ENCODE measurements around the gene BHLHA15. TPM values are rescaled to one million over a fixed set of nuclear protein-coding genes. Genes with fewer than 3 reads are reported as not detected.

BHLHA15 gene
- total and polyA plus RNA-seq, 2 of the 13 experiments (the other 11 are each of a cell fraction or from before 2014, with no cell fraction given) = 1.9 to 6.1 TPM

GRCh38 chr7:98167653-98168052 lies 43.6 kb upstream of the BHLHA15 start:
- no peak for ATAC-seq
- CTCF ChIA-PET (ENCODE audit: low intra/inter-chr PET ratio, low total read pairs) = interaction anchor here (1.4 to 5.4 kb wide), 2 partner anchors 62 to 146 kb away, joined by 18 to 68 read pairs; partner anchors contain the start of gene LMTK2
- Histone ChIP-seq H4K20me1 (ENCODE audit: insufficient read depth, low read length) (peaks cover 25% of the 10 kb centered on the region), H3K4me2 (ENCODE audit: low read depth, low read length) (no peak overlapping the region), H3K4me3 (replicated peaks in 1 of 3; ENCODE audit: insufficient read depth in 1 of 3, low read depth in 2 of 3, low read length in 3 of 3) (no peak overlapping the region), H3K36me3 (replicated peaks in 1 of 2; ENCODE audit: control insufficient read depth in 1 of 2, insufficient read depth in 2 of 2, low read length in 2 of 2) (peaks cover 8 to 32% of the 10 kb centered on the region in 2 experiments; a peak in 4 of 5 replicates), H3K9ac (ENCODE audit: insufficient read depth, low read depth, low read length) (no peak overlapping the region), H3K4me1 (ENCODE audit: insufficient read depth, low read length) (no peaks in the 10 kb centered on the region), H2AFZ (ENCODE audit: low read length) (no peak overlapping the region), H3K27me3 (ENCODE audit: control insufficient read depth in 1 of 2, insufficient read depth in 2 of 2, low read length in 2 of 2) (no peaks in the 10 kb centered on the region), H3K9me3 (ENCODE audit: low read length) (no peaks in the 10 kb centered on the region), H3K27ac (ENCODE audit: extremely low read length, insufficient read depth, low read length) (no peak overlapping the region), H3K79me2 (ENCODE audit: insufficient read depth, low read length) (no peaks in the 10 kb centered on the region)
- WGBS (ENCODE audit: low lambda C conversion rate) = 97% methylated on average over 15 of the region's 15 CpGs
- TF ChIP-seq CREBL2 (CRISPR knock-in tag; IDR thresholded peaks at IDR 0.05; ENCODE audit: borderline replicate concordance) (no peak), STAT5B (CRISPR knock-in tag; IDR thresholded peaks at IDR 0.05) (no peak), CERS6 (CRISPR knock-in tag; IDR thresholded peaks at IDR 0.05) (no peak), PAXIP1 (CRISPR knock-in tag; conservative IDR thresholded peaks at IDR 0.05) (no peak), ZNF879 (CRISPR knock-in tag; IDR thresholded peaks at IDR 0.05) (no peak), TMF1 (CRISPR knock-in tag; IDR thresholded peaks at IDR 0.05; ENCODE audit: low read depth) (no peak), ATF7-NPFF (CRISPR knock-in tag; IDR thresholded peaks at IDR 0.05; ENCODE audit: low read depth) (no peak), ZNF142 (CRISPR knock-in tag; IDR thresholded peaks at IDR 0.05) (no peak), ELF3 (CRISPR knock-in tag; IDR thresholded peaks at IDR 0.05) (no peak)
- intact Hi-C loops (cut with micrococcal nuclease; ENCODE audit: unreplicated experiment) = loop anchor here (1.0 kb wide), 1 partner anchor 146 kb away; no protein-coding TSS in a partner anchor
- no peak for FAIRE-seq
- in situ Hi-C loops (cut with HindIII; ENCODE audit: extremely low pct_ligation_motif_present, low pct_unique_long_range_greater_than_20kb) = loop anchor here (10.0 kb wide), 1 partner anchor 63 kb away; the partner anchor contains the start of gene LMTK2
- POLR2A ChIA-PET = no interaction called here
- no TSS peak for BruUV-seq (replicated peaks)
- DNase-seq (ENCODE audit: low spot score) = no peak

Data from HepG2 (cell line).